ENCODE results near the gene TXNDC2. TPM values are rescaled to one million over a fixed set of nuclear protein-coding genes. Genes with fewer than 3 reads are reported as not detected.
"Not testable (repeated sequence)": the region's sequence is repeated elsewhere in the genome, so short reads cannot be mapped to it uniquely, and the experiment has no call there.

Gene TXNDC2
- total and polyA plus RNA-seq, 2 of the 4 experiments (the other 2 are of a cell fraction): 0.18 TPM; not detected in 1

GRCh38 chr18:9856092-9856491, 29.7 kb upstream of the TXNDC2 start (continued):
- TF ChIP-seq CTCF (conservative IDR thresholded peaks at IDR 0.05; ENCODE audit: low read depth, low read length): no peak
- no peak for TF ChIP-seq MAFK (IDR thresholded peaks at IDR 0.05; ENCODE audit: low read depth, low read length)
- TF ChIP-seq MAZ (IDR thresholded peaks at IDR 0.05; ENCODE audit: borderline replicate concordance, low read depth, low read length): no peak
- no peak for TF ChIP-seq RAD21 (IDR thresholded peaks at IDR 0.05; ENCODE audit: low read length)
- no peak for TF ChIP-seq RFX5 (IDR thresholded peaks at IDR 0.05; ENCODE audit: low read depth, low read length)

- H3K9ac ChIP-seq (ENCODE audit: low read depth, low read length); in situ Hi-C loops (cut with MboI; ENCODE audit: low sequenced_read_pairs); H4K91ac ChIP-seq (ENCODE audit: insufficient read depth, low read depth, low read length); intact Hi-C loops (cut with micrococcal nuclease); H4K8ac ChIP-seq (ENCODE audit: low read depth in 2 of 2, low read length in 2 of 2); H3K23ac ChIP-seq (ENCODE audit: low read depth, low read length); BruUV-seq (replicated peaks); H2AK9ac ChIP-seq (replicated peaks; ENCODE audit: low read depth, low read length, poor library complexity); CTCF ChIA-PET; H3K79me1 ChIP-seq (ENCODE audit: low read depth in 1 of 2, low read length in 2 of 2); H3K9me1 ChIP-seq (ENCODE audit: insufficient read depth, low read length); H4K20me1 ChIP-seq (ENCODE audit: insufficient read depth, low read length); H2AFZ ChIP-seq (replicated peaks; ENCODE audit: low read length, poor library complexity); H2BK120ac ChIP-seq (ENCODE audit: low read depth, low read length); H3K14ac ChIP-seq (replicated peaks; ENCODE audit: low read depth, low read length); H3K18ac ChIP-seq (ENCODE audit: low read depth, low read length); POLR2A ChIA-PET (ENCODE audit: unreplicated experiment); H2BK15ac ChIP-seq (ENCODE audit: low read depth, low read length); dilution Hi-C loops (cut with HindIII; ENCODE audit: low sequenced_read_pairs, unreplicated experiment); H2BK5ac ChIP-seq (ENCODE audit: low read depth, low read length, poor library complexity, severe bottlenecking); H3K9me3 ChIP-seq (ENCODE audit: control insufficient read depth, insufficient read depth, low read length); H3K4me2 ChIP-seq (ENCODE audit: low read depth, low read length); H2BK20ac ChIP-seq (ENCODE audit: low read depth, low read length); H3K4me3 ChIP-seq (ENCODE audit: insufficient read depth, low read depth, low read length); H3K27ac ChIP-seq (ENCODE audit: insufficient read depth, low read length); H3K36me3 ChIP-seq (ENCODE audit: control insufficient read depth, insufficient read depth, low read length); H3K27me3 ChIP-seq (ENCODE audit: control insufficient read depth, insufficient read depth, low read length); H2AK5ac ChIP-seq (ENCODE audit: low read depth, low read length); H3K4ac ChIP-seq (ENCODE audit: low read depth, low read length); ATAC-seq (ENCODE audit: low read depth); DNase-seq; H4K5ac ChIP-seq (ENCODE audit: low read depth, low read length); H3K56ac ChIP-seq (ENCODE audit: extremely low read depth, insufficient read depth, low read length); H3K4me1 ChIP-seq (ENCODE audit: control insufficient read depth, insufficient read depth, low read length): not testable (repeated sequence)
- no CpG with 5 or more reads among the region's 4 CpGs for WGBS, 2 experiments (ENCODE audit: extremely low coverage in 2 of 2, insufficient read length in 1 of 2)
Measured at GRCh38 chr18:9857479-9857998, 28.2 kb upstream of the TXNDC2 start.
